ENCODE measurements around the gene B3GNT8. TPM values are rescaled to one million over a fixed set of nuclear protein-coding genes. Genes with fewer than 3 reads are reported as not detected.
A peak's percentile ranks its signal among the peaks of the same experiment; 100 is the strongest.

The B3GNT8 gene
- total and polyA plus RNA-seq, 9 of the 15 experiments (the other 6 are each of a cell fraction or from before 2014, with no cell fraction given), result 0.11 to 2.9 (median 0.65) TPM; not detected in 2

- TF ChIP-seq IRF1 (CRISPR knock-in tag; IDR thresholded peaks at IDR 0.05; ENCODE audit: borderline replicate concordance) (no peak), CHD2 (IDR thresholded peaks at IDR 0.05; ENCODE audit: low read depth, low read length) (peak; percentile 16; the same call in 1 of the 2 replicates), NR2C2 (CRISPR knock-in tag; IDR thresholded peaks at IDR 0.05) (no peak), NR2C2 (tag; IDR thresholded peaks at IDR 0.05) (peak; percentile 40; the same call in 1 of the 2 replicates), MTA1 (IDR thresholded peaks at IDR 0.05; ENCODE audit: borderline replicate concordance) (peak; percentile 89), ZNF41 (CRISPR knock-in tag; conservative IDR thresholded peaks at IDR 0.05) (peak; percentile 37; the same call in 1 of the 2 replicates), KDM5B (IDR thresholded peaks at IDR 0.05; ENCODE audit: insufficient replicate concordance, low read depth, low read length) (peak; percentile 89), HDAC2 (IDR thresholded peaks at IDR 0.05) (peak; percentile 95), ZNF143 (CRISPR knock-in tag; IDR thresholded peaks at IDR 0.05) (no peak), ATF4 (CRISPR knock-in tag; IDR thresholded peaks at IDR 0.05) (peak; percentile 48; the same call in 1 of the 2 replicates), E2F8 (IDR thresholded peaks at IDR 0.05; ENCODE audit: low read depth, partially characterized antibody) (peak; percentile 60), IRF9 (tag; IDR thresholded peaks at IDR 0.05) (no peak), FOXP1 (CRISPR knock-in tag; IDR thresholded peaks at IDR 0.05) (peak; percentile 65; the same call in 1 of the 2 replicates), TFAP4 (CRISPR knock-in tag; IDR thresholded peaks at IDR 0.05; ENCODE audit: borderline replicate concordance) (peak; percentile 69), RNF219 (CRISPR knock-in tag; IDR thresholded peaks at IDR 0.05) (no peak)
These were observed 29.8 kb downstream of the B3GNT8 start, which contains the start of the genes BCKDHA and EXOSC5 (continued) for GRCh38 chr19:41397086-41398049.

Data from K562 (cell line).